HepG2 (cell line): ENCODE results near the gene EVL. TPM values are rescaled to one million over a fixed set of nuclear protein-coding genes. Genes with fewer than 3 reads are reported as not detected.
"Not testable (repeated sequence)": the region's sequence is repeated elsewhere in the genome, so short reads cannot be mapped to it uniquely, and the experiment has no call there.

Experiments
- ATAC-seq: fragments of 200-7000 bp; cut with Tn5 transposase; 3 replicates; pipeline ENCODE4 v1.9.1; 2020; ENCODE audit warnings: mild to moderate bottlenecking, moderate library complexity
- BruUV-seq: library from RNA; stranded (reverse); fragments of 400-500 nt; replicated peaks from 2 replicates; lab custom pipeline; 2021; lab: Mats Ljungman, UMichigan
- CTCF ChIA-PET: fragments of 300-600 bp; formaldehyde crosslinking; extraction: SDS; loops from one replicate; lab custom pipeline; 2021; ENCODE audit warnings: low total read pairs, inconsistent platforms, low intra/inter-chr PET ratio; lab: Yijun Ruan, JAX
- POLR2A ChIA-PET: fragments of 350-600 bp; sonication (Branson Sonifier 250); formaldehyde crosslinking; loops from one replicate; lab custom pipeline; 2020; ENCODE audit warnings: antibody characterized with exemption, inconsistent platforms; lab: Yijun Ruan, JAX
- DNase-seq: peaks from one replicate; pipeline ENCODE4 v3.0.0-alpha.2; 2015; ENCODE audit warnings: low spot score
- FAIRE-seq: peaks from 3 replicates; lab custom pipeline; 2011; peaks lifted over from hg19 to GRCh38; lab: Jason Lieb, UNC
- H2AFZ ChIP-seq: one replicate; pipeline ENCODE4 v1.6.1; 2011; ENCODE audit warnings: low read length, inconsistent platforms
- H3K27ac ChIP-seq: fragments of 300-600 bp; 3 replicates; pipeline ENCODE4 v1.8.0; 2011; ENCODE audit warnings: mixed run types, mild to moderate bottlenecking, mixed read lengths, low read length, inconsistent platforms; ENCODE audit not compliant: insufficient read depth; ENCODE audit errors: extremely low read length
- H3K27me3 ChIP-seq, 2 experiments: fragments of 200-600 bp in 1 of 2; 2 replicates in 1 of 2; 3 replicates in 1 of 2; pipeline versions ENCODE4 v1.6.0 to v1.8.0; 2011; ENCODE audit warnings: low read length in 2 of 2, mild to moderate bottlenecking in 2 of 2, moderate library complexity in 2 of 2, inconsistent platforms in 1 of 2; ENCODE audit not compliant: insufficient read depth in 2 of 2, control insufficient read depth in 1 of 2
- H3K36me3 ChIP-seq, 2 experiments: fragments of 200-600 bp in 1 of 2; replicated peaks in 1 of 2; 2 replicates in 1 of 2; 3 replicates in 1 of 2; pipeline versions ENCODE4 v1.5.1 to v1.8.0; 2011; ENCODE audit warnings: low read length in 2 of 2, inconsistent platforms in 1 of 2; ENCODE audit not compliant: insufficient read depth in 2 of 2, control insufficient read depth in 1 of 2
- H3K4me1 ChIP-seq: 2 replicates; pipeline ENCODE4 v1.5.1; 2012; ENCODE audit warnings: low read length, inconsistent platforms; ENCODE audit not compliant: insufficient read depth
- H3K4me2 ChIP-seq: 2 replicates; pipeline ENCODE4 v1.6.0; 2011; ENCODE audit warnings: low read depth, low read length, inconsistent platforms
- H3K4me3 ChIP-seq, 3 experiments: fragments of 200-600 bp in 1 of 3; sonication (generic), shearing (Covaris generic) in 1 of 3; replicated peaks in 1 of 3; 2 replicates each; pipeline ENCODE4 v1.5.1; 2011 to 2016; ENCODE audit warnings: low read length in 3 of 3, inconsistent platforms in 2 of 3, low read depth in 2 of 3, mild to moderate bottlenecking in 2 of 3, control low read depth in 1 of 3, mixed read lengths in 1 of 3; ENCODE audit not compliant: insufficient read depth in 1 of 3
- H3K79me2 ChIP-seq: one replicate; pipeline ENCODE4 v1.6.1; 2011; ENCODE audit warnings: low read length, inconsistent platforms; ENCODE audit not compliant: insufficient read depth
- H3K9ac ChIP-seq: 2 replicates; pipeline ENCODE4 v1.6.0; 2011; ENCODE audit warnings: mild to moderate bottlenecking, low read depth, low read length, inconsistent platforms; ENCODE audit not compliant: insufficient read depth
- H3K9me3 ChIP-seq: 2 replicates; pipeline ENCODE4 v1.5.1; 2012; ENCODE audit warnings: mild to moderate bottlenecking, low read length
- H4K20me1 ChIP-seq: 2 replicates; pipeline ENCODE4 v1.6.0; 2011; ENCODE audit warnings: inconsistent platforms, mild to moderate bottlenecking, low read length, moderate library complexity; ENCODE audit not compliant: insufficient read depth
- WGBS: methylation state at CpG from one replicate; pipeline ENCODE4 v1.1.6; 2017; ENCODE audit warnings: low lambda C conversion rate; 5-methylcytosine and 5-hydroxymethylcytosine counted together
- in situ Hi-C: cut with HindIII; loops from 2 replicates; pipeline ENCODE4 v1.10.0; 2017; ENCODE audit warnings: low pct_unique_long_range_greater_than_20kb; ENCODE audit not compliant: extremely low pct_ligation_motif_present
- intact Hi-C: fragments of 100-400 bp; cut with micrococcal nuclease; formaldehyde crosslinking; loops from one replicate; pipeline ENCODE4 v1.10.0; 2022; ENCODE audit not compliant: unreplicated experiment
- polyA plus RNA-seq, 8 experiments: library from polyadenylated mRNA; depleted of rRNA in 3 of 8; stranded (reverse) in 7 of 8; unstranded in 1 of 8; fragments of >200 nt; fragmentation: Illumina TruSeq in 4 of 8; extraction: Trizol in 4 of 8; gene quantifications; 2 replicates each; pipeline versions ENCODE4 v1.2.1 to v1.2.3, GENCODE V29; 2011 to 2016; ENCODE audit warnings: low read depth in 4 of 8, missing spikeins in 1 of 8, mixed read lengths in 1 of 8; ENCODE audit not compliant: insufficient read depth in 1 of 8
- total RNA-seq, 5 experiments: library from RNA; depleted of rRNA; stranded (reverse); fragments of >200 nt; fragmentation: Illumina TruSeq; extraction: Trizol; gene quantifications; 2 replicates each; pipeline ENCODE4 v1.2.3, GENCODE V29; 2016; ENCODE audit warnings: low read depth in 1 of 5

The EVL gene
- total and polyA plus RNA-seq, 2 of the 13 experiments (the other 11 are each of a cell fraction or from before 2014, with no cell fraction given) = 15.1 to 31.2 TPM

DNA sequence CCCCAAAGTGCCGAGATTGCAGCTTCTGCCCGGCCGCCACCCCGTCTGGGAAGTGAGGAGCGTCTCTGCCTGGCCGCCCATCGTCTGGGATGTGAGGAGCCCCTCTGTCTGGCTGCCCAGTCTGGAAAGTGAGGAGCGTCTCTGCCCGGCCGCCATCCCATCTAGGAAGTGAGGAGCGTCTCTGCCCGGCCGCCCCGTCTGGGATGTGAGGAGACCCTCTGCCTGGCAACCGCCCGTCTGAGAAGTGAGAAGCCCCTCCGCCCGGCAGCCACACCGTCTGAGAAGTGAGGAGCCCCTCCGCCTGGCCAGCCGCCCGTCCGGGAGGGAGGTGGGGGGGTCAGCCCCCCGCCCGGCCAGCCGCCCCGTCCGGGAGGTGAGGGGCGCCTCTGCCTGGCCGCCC is 115.4 kb downstream of the EVL start:
- intact Hi-C loops, BruUV-seq, FAIRE-seq: not testable (repeated sequence)

DNA sequence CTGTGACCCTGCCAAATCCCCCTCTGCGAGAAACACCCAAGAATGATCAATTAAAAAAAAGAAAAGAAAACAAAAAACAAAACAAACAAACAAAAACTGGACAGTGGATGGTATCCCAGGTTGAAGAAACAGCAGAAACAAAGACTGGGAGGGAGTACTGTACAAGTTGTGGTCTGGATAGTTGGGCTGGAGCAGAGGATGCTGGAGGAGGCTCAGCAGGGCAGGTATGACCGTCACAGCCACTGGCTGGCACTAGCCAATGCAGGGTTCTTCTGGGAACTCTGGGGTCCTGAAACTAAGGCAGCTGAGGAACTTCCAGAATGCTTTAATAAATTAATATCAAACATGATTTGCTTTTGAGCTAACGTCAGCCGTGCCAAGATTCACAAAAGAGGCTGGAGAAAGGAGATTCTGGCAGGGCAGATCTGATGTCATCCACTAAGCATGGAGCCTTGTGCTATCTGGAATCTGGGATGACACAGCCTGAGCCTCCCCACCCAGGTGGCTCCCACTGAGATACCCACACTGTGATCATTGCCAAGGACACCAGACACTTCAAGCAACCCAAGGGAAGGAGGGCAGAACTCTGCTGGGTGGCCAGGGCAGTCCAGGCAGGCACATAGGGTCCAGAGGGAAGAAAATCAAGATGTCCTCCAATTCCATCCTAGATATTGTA is 116.8 kb downstream of the EVL start:
- H3K36me3 ChIP-seq, POLR2A ChIA-PET, H4K20me1 ChIP-seq, DNase-seq, intact Hi-C loops, H3K9me3 ChIP-seq, BruUV-seq, H3K27ac ChIP-seq, H3K9ac ChIP-seq, CTCF ChIA-PET, H3K4me3 ChIP-seq, H3K4me2 ChIP-seq, H3K27me3 ChIP-seq, H3K79me2 ChIP-seq, H2AFZ ChIP-seq, in situ Hi-C loops: not testable (repeated sequence)
- 50% methylated on average over 4 of the region's 4 CpGs for WGBS
- peak; percentile 49 for FAIRE-seq
- peak; percentile 51 for ATAC-seq
- H3K4me1 ChIP-seq = peaks cover 20% of the 10 kb centered on the region

More for the DNA sequence above, 115.4 kb downstream of the EVL start:
- H3K36me3 ChIP-seq, H3K79me2 ChIP-seq, H3K4me2 ChIP-seq, H3K9me3 ChIP-seq, H4K20me1 ChIP-seq, DNase-seq, H3K9ac ChIP-seq, POLR2A ChIA-PET, H3K27me3 ChIP-seq, CTCF ChIA-PET, H3K4me3 ChIP-seq, in situ Hi-C loops, H3K27ac ChIP-seq, ATAC-seq, H2AFZ ChIP-seq: not testable (repeated sequence)
- WGBS = no CpG with 5 or more reads among the region's 30 CpGs
- peaks cover 33% of the 10 kb centered on the region for H3K4me1 ChIP-seq
